Daoy (cell line): ENCODE results near the gene NAE1. TPM values are rescaled to one million over a fixed set of nuclear protein-coding genes. Genes with fewer than 3 reads are reported as not detected.

Experiments
- DNase-seq: peaks from one replicate; pipeline ENCODE4 v3.0.0-alpha.2; 2015; ENCODE audit warnings: low read depth
- total RNA-seq: library from RNA; depleted of rRNA; stranded (reverse); fragments of >200 nt; shearing (Covaris generic); gene quantifications from 2 replicates; pipeline ENCODE4 v1.2.3, GENCODE V29; 2014

NAE1 gene
- total RNA-seq, 1 experiment from 2014 or later, result 138 TPM

DNA sequence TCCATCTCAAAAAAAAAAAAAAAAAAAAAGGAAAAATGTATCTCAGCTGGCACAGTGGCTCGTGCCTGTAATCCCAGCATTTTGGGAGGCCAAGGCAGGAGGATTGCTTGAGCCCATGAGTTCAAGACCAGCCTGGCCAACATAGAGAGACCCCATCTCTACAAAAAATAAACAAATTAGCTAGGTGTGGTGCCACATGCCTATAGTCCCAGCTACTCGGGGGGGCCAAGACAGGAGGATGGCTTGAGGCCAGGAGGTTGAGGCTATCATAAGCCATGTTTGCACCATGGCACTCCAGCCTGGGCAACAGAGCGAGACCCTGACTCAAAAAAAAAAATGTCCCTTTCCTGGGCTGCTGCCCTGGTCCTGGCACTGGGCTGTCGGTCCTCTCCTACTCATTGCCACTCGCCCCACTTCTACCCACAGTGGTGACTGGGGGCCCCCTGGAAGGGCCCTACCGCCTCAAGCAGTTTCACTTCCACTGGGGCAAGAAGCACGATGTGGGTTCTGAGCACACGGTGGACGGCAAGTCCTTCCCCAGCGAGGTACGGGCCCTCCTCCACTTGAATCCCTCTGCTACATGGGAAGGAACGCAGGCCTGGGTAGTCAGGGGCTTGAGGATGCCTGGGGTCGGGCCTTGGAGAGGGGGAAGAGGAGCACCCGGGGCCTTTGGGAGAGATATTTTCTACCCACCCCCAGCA lies 19.5 kb upstream of the NAE1 start:
- no peak for DNase-seq

DNA sequence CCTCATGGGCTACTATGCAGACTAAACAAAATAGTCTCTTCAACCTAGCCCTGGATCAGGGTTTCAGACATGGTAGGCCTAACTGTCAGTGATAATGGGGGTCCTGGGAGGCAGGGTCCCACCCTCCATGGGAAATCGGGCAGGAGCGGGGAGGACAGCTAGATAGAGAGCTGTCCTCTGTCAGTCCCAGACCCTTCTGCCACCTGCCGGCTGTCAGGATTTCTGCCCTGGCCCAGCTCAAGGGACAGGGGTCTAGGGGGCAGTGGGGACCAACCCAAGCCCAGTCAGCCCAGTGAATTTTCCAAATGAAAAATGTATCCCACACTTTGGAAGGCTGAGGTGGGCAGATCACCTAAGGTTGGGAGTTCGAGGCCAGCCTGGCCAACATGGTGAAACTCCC lies 18.8 kb upstream of the NAE1 start:
- DNase-seq, result no peak

DNA sequence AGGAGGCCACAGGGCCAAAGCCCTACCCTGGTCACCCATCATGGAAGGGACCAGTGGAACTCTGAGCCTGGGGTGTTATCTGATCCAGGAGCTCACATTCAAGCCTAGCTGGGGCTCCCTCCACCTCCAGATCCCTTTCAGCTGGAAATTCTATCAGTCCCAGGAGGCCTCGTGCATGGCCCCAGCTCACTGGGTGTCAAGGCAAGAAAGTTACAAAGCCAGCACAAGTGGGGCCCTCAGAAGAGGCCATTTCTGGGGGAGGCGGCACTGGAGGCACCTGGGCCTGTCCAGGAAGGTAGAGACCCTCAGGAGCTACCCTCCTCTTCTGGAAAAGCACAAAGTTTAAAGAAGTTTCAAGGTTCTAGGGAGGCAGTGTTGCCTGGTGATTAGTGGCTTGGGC lies 18.2 kb upstream of the NAE1 start:
- no peak for DNase-seq

DNA sequence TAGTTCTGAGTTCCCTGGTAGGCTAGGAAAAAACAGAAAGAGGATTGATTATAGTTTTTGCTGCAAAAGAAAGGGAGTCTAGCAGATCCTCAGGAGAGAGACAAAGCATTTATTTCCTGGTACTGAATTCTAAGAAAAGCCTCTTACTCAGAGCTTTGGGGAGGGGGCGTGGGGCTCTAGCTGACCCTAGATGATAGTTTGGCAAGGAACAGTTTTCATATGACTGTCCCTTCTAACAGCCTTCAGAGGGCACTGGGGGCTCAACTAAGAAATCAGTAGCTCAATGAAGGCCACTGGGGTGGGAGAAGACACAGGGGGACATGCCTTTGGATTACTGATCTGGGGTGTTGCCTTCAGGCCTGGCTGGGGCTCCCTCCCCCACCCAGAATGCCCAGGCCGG lies 17.4 kb upstream of the NAE1 start:
- DNase-seq, result no peak

DNA sequence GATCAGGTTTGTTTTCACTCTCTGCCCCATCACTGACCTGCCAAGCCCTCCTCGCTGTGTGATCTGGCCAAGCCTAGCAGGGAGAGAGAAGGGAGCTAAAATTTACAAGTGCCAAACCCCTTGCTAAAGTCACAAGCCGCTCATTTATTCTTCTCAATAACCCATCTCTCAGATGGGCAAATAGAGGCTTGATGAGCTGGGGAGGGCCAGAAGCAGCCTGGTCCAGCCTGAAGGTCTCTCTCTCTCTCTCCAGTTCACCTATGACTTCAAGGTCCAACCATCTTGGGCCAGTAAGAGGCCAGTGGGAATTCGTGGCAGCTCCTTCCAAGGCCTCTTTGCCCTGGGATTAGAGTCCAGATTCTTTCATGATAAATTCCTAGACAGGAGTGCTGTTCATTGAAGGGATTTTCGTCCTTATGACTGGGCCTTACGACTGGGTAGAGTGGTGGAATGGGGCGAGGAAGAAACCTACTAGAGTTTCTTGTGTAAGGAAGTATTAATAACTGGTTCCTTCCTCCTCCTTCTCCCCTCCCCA lies 16.8 kb upstream of the NAE1 start:
- no peak for DNase-seq

DNA sequence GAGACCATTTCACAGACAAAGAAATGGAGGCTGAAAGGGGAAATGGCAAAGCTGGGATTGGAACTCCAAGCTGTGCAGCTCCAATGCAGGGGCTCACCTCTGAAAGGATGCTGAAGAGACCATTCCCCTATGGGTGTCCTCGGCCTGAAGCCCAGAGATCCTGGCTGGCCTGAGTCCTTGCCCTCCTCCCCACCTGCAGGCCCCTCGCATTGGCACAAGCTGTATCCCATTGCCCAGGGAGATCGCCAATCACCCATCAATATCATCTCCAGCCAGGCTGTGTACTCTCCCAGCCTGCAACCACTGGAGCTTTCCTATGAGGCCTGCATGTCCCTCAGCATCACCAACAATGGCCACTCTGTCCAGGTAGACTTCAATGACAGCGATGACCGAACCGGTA lies 16.1 kb upstream of the NAE1 start:
- no peak for DNase-seq

DNA sequence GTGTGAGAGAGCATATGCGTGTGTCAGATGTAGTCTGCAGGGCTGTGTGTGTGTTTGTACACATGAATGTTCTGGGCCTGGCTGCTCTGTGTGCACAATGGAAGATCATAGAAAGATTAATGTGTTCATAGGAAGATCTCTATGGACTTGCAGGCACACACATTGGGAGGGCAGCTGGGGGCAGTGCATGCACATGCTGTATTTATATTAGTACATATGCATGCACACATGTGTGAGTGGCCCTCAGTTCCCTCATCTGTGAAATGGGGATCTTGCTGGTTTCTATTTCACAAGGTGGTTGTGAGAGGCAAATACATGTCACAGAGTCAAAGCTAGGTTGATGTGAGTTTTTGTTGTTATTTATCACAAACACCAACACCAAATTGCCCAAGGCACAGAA lies 15.5 kb upstream of the NAE1 start:
- DNase-seq, result no peak

DNA sequence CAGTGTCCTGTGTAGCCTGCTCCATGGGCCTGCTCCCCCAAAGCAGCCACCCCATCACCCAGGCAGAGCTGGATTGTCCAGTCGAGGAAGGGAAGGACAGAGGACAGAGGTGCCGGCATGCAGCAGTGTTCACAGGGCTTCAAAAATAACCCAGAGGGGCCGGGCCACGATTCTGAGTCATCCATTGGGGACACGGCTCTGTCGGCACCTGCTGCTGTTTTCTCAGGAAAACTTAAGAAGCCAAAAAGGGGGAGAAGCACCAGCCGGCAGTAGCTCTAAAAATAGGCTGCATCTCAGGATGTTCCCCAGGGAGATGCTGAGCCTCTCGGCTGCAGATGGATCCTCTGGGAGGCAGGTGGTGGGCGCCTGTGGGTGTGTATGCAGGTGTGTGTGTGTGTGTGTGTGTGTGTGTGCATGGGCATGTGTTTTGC lies 15.0 kb upstream of the NAE1 start:
- no peak for DNase-seq

DNA sequence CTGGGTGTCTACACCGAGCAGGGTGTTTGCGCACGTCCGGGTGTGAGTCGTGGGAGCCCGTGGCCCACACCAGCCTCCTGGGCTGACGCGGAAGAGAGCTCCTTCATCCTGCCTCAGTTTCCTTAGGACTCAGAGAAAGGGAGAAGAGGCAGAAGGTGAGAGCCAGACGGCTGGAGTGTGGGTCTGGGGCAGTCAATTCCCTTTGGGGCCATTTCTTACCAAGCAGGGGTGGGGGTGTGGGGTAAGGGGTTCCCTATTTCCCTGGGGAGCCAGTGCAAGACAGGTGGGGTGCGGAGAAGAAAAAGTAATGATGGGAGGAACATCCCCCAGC lies 14.3 kb upstream of the NAE1 start:
- no peak for DNase-seq

DNA sequence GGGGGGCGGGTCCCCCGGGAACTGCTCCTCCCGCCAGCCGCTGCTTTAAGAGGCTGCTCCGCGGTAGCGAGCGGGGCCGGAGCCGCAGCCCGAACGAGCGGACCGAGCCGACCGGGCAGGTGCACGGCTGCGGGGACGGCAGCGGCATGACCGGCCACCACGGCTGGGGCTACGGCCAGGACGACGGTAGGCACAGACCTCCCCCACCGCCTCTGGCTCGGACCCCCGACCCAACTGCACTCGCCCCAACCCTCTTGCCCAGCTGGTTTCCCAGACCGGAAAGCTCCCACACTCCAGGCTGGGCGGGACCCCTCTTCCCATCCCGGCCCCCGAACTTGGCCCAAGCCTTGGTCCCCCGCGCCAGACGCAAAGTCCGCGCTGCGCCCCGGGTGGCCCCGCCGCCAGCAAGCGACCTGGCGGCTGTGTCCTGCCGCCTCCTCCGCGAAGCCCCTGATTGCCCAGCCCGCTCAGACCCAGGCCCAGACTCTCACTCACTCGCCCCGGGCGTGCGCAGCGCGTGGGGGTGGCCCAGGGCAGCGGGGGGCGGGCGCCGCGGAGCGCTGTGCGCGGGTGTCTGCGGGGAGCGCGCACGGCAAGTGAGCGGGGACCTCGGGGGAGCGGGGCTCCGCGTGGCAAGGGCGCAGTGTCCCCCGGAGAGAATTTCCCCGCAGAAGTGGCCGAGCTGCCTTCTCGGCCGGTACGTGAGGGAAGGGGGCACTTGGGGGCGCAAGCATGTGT lies 13.7 kb upstream of the NAE1 start, which contains the start of gene CA7:
Gene CA7, plus strand, starts transcription at position 73 of the 738 bp plus-strand sequence. Its CDS starts 74 bp downstream, at position 147.
- DNase-seq, result no peak

DNA sequence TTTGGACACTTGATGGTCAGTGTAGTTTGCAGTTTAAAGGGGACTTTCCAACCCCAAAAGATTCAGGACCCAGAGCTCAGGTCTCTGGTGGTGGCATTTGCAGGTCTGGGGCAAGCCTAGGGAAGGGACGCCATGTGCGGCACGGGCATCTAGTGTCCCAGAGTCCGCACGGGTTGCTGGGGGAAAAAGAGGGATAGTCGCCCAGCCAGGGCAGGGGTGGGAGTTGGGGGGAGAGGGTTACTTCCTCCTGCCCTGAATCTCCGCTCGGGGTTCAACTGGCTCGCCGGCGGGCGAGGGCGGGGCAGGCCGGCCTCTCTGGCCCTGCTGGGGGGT lies 13.2 kb upstream of the NAE1 start:
- DNase-seq, result no peak

DNA sequence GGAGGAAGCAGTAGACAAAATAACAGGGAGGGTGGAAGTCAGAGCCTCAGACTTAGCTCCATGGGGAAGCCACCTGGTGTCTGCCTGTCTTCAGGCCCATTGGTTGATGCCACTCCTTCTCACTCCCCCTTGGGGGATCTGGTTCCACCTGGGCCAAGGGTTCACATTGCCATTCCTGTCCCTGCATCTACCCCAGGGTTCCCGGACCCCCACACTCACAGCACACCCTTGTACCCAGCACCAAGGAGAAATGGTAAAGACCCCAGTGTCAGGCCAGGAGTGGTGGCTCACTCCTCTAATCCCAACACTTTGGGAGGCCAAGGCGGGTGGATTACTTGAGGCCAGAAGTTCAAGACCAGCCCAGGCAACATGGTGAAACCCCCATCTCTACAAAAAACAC lies 12.4 kb upstream of the NAE1 start:
- no peak for DNase-seq

DNA sequence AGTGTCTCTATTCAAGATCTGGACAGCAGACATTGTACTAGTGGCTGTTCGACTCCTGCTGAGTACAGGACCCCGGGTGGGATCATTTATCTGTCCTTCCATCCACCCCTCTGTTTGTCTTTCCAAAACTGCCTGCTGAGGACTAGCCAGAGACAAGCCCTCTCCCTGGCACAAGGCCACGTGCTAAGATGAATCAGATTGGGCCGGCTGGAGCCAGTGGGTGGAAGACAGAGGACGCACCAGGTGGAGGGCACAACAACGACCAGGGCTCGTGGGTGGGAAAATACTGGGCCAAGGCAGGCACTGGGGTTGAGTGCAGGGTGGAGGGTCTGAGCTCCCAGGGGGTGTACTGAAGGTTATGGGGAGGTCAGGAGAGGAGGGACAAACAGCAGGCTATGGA lies 12.0 kb upstream of the NAE1 start:
- peak; percentile 23 for DNase-seq

DNA sequence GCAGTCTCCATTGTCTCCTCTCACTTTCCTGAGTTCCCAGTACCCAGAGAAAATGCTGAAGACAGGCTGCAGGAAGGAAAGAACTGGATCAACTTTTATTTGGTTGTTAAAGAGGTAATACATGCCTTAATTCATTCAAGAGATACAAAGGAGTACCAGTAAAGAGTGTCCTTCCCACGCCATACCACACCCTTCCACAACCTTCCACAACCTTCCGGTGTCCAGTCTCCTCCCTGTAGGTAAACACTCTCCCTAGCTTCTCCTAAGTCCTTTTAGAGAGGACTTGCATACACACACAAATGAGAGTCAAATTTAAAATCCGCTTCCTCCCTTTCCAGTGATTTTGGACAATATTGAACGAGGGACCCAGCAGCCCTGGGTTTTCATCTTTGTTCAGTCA lies 10.6 kb upstream of the NAE1 start:
- no peak for DNase-seq

DNA sequence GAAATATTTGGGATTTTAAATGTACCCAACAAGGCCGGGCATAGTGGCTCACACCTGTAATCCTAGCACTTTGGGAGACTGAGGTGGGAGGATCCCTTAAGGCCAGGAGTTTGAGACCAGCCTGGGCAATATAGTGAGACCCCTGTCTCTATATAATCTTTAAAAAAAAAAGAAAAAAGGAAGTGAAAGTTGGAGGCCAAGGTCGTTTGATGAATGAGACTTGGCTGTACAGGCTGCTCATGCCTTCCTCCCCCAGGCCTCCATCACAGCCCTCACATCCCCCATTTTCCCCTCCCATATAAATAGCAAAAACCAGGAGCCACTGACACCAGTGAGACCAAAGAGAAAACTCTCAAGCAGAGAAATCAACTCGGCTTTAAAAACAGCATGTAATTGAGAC lies 10.1 kb upstream of the NAE1 start:
- DNase-seq, result no peak

DNA sequence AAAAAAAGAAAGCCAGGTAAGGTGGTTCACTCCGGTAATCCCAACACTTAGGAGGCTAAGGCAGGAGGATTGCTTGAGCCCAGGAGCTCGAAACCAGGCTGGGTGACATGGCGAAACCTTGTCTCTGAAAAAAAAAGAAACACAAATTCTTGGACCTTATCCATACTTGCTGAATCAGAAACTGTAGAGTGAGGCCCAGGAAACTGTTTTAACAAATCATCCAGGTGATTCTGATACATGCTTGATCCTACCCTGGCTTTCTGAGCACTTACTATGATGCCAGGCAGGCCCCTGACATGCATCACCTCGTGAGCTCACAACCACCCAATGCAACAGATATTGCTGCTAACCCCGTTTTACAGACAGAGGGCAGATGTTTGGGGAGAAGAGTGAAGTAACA lies 4.0 kb upstream of the NAE1 start:
- DNase-seq, result no peak

DNA sequence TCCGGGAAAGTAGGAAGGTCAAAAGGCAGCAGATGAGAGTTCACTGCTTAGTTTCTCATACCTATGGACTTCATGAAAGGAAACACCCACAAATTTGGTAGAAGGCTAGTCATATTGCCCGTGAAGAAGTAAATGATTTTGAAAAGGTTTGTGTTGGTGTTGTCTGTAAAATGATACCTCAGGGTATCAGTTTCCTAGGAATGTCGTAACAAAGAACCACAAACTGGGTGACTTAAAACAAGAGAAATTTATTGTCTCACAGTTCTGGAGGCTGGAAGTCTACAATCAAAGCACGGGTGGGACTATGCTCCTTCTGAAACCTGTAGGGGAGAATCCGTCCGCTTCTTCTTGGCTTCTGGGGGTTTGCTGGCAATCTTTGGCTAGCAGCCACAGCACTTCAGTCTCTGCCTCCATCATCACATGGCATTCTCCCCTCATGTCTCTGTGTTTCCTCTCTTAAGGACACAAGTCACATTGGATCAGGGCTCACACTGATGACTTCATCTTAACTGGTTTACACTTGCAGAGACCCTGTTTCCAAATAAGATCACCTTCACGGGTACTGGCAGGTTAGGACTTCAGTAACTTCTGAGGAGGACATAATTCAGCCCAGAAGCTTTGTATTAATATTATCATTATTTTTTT lies 2.0 kb upstream of the NAE1 start:
- no peak for DNase-seq

DNA sequence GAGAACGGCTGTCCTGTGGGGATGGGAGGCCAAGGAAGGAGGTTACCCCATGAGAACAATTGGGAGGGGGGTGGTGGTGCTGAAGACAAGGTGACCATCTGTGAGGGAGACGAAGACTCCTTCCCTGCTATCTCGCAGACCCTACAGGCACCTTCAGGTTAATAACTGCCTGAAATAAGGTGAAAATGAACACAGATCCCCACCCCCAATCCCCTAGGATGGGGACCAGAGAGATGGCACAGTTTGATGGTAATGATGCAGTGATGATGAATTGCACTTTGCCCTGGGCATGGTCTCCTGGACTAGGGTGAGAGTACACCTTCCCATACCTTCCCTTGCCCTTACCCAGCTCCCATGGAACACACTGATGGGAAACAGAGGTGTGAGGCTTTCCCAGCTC lies 1.4 kb upstream of the NAE1 start:
- DNase-seq, result no peak

DNA sequence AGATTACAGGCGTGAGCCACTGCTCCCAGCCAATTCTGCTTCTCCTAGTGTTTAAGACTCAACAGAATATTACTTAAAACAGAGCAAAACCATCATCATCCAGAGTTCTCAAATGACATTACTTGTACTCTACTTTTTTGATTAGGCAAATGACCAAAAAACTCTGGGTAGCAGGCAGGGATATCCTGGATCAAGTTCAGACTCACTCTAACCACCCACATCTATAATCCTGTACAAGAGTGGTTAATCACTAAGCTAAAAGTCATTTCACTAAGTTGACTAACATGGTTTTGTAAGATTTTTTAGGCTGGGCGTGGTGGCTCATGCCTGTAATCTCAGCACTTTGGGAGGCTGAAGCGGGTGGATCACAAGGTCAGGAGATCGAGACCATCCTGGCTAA lies 6.8 kb downstream of the NAE1 start:
- DNase-seq, result no peak

DNA sequence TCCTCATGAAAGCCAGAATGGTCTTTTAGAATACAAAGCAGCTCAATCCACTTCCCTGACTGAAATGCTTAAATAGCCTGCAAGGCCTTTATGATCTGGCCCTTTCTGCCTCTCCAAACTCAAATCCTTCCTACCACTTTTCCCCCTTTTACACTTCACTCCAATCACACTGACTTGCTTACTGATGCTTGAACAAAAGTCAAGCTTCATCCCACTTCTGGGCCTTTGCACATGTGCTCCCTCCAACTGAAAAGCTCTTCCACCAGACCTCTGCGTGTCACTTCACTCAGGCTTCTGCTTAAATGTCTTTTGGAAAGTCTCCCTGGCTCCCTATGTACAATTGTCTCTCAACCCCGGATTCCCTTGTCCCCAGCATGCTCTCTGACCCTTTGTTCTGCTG lies 16.0 kb downstream of the NAE1 start:
- DNase-seq, result no peak

DNA sequence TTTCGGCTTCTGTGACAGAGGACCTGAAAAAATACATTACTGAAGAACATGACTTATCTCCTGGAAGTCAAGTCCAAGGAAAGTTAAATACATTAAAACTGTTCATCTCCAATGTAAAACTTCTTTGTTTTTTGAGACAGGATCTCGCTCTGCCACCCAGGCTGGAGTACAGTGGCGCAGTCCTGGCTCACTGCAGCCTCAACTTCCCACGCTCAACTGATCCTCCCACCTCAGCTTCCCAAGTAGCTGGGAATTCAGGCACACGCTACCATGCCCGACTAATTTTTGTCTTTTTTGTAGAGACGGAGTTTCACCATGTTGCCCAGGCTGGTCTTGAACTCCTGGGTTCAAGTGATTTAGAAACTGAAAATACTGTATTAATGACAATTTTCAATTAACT lies 19.7 kb downstream of the NAE1 start:
- no peak for DNase-seq

DNA sequence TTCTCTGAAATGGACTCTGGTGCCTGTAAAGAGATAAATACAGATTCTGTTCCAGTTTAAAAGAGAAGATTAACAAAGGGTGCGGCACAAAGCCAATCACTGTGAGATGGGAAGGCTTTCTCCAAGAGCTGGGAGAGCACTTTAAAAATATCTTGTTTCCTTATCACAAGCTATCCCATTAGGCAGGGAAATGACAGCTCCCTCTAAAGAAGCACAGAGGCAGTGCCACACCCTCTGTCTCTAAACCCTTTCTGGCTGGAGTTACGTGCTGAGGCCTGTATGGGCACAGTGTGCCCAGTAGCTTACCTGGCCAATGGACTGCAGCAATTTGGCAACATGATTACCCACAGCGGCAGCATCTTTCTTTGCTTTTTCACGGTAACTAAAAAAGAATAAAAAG lies 20.4 kb downstream of the NAE1 start:
- DNase-seq, result no peak

DNA sequence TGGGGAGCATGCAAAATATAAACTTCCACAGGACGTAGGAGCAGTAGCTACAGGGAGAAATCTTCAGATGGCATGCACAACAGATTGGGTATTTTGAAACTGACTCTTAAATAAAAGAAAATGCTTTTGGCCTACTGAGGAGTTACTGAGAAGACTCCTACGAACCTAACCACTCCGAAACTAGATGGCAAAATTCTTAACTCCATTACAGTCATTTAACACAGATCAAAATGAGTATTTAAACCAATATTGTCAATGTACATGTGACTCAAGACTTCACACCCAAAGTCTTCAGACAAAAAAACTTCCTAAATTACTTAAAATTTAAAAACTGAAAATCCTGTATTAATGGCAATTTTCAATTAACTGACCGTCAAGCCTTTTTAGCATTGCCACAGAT lies 21.0 kb downstream of the NAE1 start:
- no peak for DNase-seq
